SH-SY5Y (cell line): Measurements from ENCODE around the gene GALT.

Experiments used
- GATA2 ChIP-seq: IDR thresholded peaks from 2 replicates; pipeline ENCODE4 v1.6.1; 2011; ENCODE audit warnings: mild to moderate bottlenecking, low read depth, low read length
- GATA3 ChIP-seq: IDR thresholded peaks from 2 replicates; pipeline ENCODE4 v1.6.1; 2011; ENCODE audit warnings: low read depth, mild to moderate bottlenecking, low read length, moderate library complexity

Gene GALT

GRCh38 chr9:34620061-34620994 lies 26.1 kb upstream of the GALT start, which contains the start of gene DCTN3:
TSS of gene DCTN3 (minus strand) at chr9:34620495. CDS start at chr9:34620464, 31 bp downstream.
- TF ChIP-seq GATA3: no peak
- no peak for TF ChIP-seq GATA2

GRCh38 chr9:34623374-34624235 lies 22.9 kb upstream of the GALT start:
- TF ChIP-seq GATA2 (no peak), GATA3 (no peak)

GRCh38 chr9:34624475-34625185 lies 21.8 kb upstream of the GALT start:
- no peak for TF ChIP-seq GATA2

DNA sequence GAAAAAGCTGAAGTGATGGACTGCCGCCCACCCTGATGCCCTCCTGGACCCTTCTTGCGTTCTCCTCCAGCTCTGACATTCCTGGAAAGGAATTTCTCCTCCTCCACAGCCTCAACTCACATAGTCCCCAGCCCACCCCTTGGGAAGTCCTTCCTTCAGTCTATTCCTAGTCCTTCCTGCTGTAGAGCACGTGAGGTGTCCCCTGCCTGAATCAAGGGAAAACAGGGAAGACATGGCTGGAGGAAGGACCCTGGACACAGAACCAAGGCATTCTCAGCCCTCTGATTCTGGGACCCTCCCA lies 21.3 kb upstream of the GALT start:
- no peak for TF ChIP-seq GATA3
- no peak for TF ChIP-seq GATA2

DNA sequence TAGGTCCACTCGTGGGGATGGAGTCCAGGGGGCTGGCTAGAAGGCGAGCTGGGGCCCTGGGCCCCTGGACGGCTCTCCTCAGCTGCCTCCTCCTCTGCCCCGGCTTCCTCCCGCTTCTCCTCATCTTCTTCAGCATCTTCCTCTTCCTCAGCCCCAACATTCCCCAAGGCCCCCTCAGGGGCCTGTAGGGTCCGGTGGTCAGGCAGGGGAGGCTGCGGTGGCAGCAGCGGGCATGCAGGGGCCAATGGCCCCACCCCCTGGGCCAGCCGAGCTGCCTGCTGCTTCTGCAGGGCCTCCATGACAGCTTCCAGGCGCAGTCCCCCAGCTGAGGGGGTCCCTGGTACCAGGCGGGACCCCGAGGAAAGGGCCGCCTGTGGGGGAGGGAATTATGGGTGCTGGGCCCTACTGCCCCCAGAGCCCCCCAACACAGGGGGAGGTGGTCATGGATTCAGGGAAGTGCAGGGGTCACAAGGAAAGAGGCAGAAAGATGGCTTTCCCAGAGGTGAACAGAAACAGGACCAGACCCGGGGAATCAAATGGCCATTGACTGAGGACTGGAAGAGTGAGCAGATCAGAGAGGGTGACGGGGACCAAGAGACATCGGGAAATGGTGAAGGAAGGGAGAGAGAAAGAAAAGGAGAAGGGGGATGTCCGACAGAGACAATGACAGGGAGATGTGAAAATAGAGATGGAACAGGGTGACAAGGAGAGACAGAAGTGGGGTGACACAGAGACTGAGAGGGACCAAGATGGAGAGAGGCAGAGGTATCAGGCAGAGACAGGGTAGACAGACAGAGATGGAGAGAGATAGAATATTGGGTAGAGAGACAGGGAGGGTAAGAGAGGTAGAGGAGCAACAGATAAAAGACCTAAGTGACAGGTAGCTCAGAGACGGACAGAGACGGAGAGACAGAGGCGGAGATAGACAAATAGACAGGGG lies 18.5 kb upstream of the GALT start:
- no peak for TF ChIP-seq GATA3
- no peak for TF ChIP-seq GATA2

- no peak for TF ChIP-seq GATA3
- no peak for TF ChIP-seq GATA2
These were observed 17.6 kb upstream of the GALT start, which contains the start of gene ARID3C for GRCh38 chr9:34628656-34629490. TSS of gene ARID3C (minus strand) at chr9:34629066. CDS start at chr9:34628014, 1,052 bp downstream.

GRCh38 chr9:34629491-34629808 lies 17.0 kb upstream of the GALT start:
- TF ChIP-seq GATA3: no peak
- no peak for TF ChIP-seq GATA2

DNA sequence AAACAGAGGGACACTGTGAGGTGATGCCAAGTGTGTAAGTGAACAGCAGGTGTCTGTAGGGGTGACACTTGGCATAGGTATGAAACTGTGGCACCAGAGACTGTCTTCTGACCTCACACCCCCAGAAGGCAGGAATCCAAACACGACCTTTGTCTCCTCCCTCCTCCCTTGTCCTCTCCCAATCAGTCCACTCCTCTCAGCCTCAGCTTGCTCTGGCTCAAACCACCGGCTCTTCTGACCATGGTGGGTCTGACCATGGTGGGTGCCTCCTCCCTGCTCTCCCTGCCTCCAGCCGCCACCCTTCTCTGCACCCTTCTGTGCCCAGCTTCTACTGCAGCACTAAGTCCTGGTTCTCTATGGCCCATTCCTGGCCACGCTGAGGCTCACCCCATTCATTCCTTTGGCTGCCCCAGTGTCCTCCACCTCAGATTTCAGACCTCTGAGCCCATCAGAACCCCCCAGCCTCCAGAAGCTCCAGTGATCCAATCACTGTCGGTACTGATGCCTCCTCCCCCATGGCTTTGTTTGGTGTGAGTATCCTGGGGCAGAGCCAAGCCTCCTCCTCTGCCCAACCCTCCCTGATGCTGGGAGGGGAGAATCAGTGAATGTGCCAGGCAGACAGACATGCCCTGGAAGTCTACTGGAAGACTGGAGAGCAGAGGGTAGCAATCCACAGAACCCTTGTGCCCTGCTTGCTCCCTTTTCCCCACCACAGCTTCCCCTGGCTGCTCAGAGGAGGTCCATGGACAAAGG lies 15.9 kb upstream of the GALT start:
- TF ChIP-seq GATA2 (no peak), GATA3 (no peak)

GRCh38 chr9:34633166-34633565 lies 13.3 kb upstream of the GALT start:
- TF ChIP-seq GATA2: no peak
- TF ChIP-seq GATA3: no peak

GRCh38 chr9:34633851-34634550 lies 12.5 kb upstream of the GALT start:
- TF ChIP-seq GATA2 (no peak), GATA3 (no peak)

DNA sequence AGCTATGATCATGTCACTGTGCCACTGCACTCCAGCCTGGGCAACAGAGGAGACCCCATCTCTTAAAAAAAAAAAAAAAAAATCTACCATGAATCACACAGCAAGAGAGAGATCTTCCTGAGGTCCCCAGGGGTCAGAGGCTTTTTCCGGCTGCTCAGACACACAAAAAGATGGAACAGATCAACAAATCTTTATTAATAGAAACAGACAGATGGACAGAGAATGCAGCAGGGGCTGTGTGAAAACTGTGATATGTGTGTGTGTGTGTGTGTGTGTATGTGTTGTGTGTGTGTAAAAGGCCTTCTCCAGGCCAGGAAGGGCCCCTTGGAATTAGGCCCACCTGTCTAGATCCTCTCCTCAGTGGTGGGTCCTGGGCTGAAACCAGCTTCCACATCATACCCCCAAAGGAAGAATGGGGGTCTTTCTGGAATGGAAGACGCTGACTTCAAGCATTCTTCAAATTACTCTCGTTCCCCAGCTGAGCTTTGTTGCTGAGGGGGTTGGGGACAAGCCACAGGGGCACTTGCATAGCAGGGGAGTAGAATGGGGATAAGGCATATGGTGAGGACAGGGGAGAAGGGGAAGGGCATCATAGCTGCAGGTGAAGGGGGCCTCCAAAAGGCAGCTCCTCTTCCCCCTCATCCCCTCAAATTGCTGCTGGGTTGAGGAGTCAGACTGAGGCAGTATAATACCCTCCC lies 11.8 kb upstream of the GALT start:
- TF ChIP-seq GATA2: no peak
- TF ChIP-seq GATA3: no peak
